Measurements from ENCODE around the gene MSANTD1. TPM values are rescaled to one million over a fixed set of nuclear protein-coding genes. Genes with fewer than 3 reads are reported as not detected.

Gene MSANTD1
- total and polyA plus RNA-seq, 9 donors, result 0.15 to 1.4 (median 0.87) TPM

- peak in 2 of 5 donors; percentile 12 to 23 for DNase-seq
- intact Hi-C loops (cut with DNase I), result no loop called here
Observed at GRCh38 chr4:3225936-3226335, 23.0 kb upstream of the MSANTD1 start.

GRCh38 chr4:3226467-3226866, 22.5 kb upstream of the MSANTD1 start:
- Histone ChIP-seq H3K27ac (no peak overlapping the region), H3K27me3 (no peaks in the 10 kb centered on the region), H3K4me3 (no peak overlapping the region), H3K4me1 (ENCODE audit: insufficient read depth) (no peaks in the 10 kb centered on the region), H3K9me3 (no peaks in the 10 kb centered on the region), H3K36me3 (no peaks in the 10 kb centered on the region)
- TF ChIP-seq POLR2A (IDR thresholded peaks at IDR 0.05), result no peak
- no peak for TF ChIP-seq CTCF (IDR thresholded peaks at IDR 0.05)
- no peak for TF ChIP-seq EP300 (IDR thresholded peaks at IDR 0.05)
- WGBS, 3 donors, result 79 to 81% (median 80%) methylated on average over 9 of the region's 9 CpGs
- peak in 2 of 5 donors; percentile 7 to 14 for DNase-seq
- intact Hi-C loops (cut with DNase I), result no loop called here

More at GRCh38 chr4:3225936-3226335, 23.0 kb upstream of the MSANTD1 start:
- H3K27me3 ChIP-seq, result no peaks in the 10 kb centered on the region
- no peaks in the 10 kb centered on the region for H3K9me3 ChIP-seq
- 52 to 69% (median 63%) methylated on average over 9 of the region's 9 CpGs for WGBS, 3 donors
- H3K4me1 ChIP-seq (ENCODE audit: insufficient read depth), result no peaks in the 10 kb centered on the region
- no peak for TF ChIP-seq CTCF (IDR thresholded peaks at IDR 0.05)
- no peak for TF ChIP-seq EP300 (IDR thresholded peaks at IDR 0.05)
- no peak for TF ChIP-seq POLR2A (IDR thresholded peaks at IDR 0.05)
- no peak overlapping the region for H3K4me3 ChIP-seq
- no peaks in the 10 kb centered on the region for H3K36me3 ChIP-seq
- no peak overlapping the region for H3K27ac ChIP-seq

- WGBS, 3 donors, result 86 to 88% (median 86%) methylated on average over 6 of the region's 6 CpGs
- no peak overlapping the region for H3K4me3 ChIP-seq
- no peaks in the 10 kb centered on the region for H3K9me3 ChIP-seq
- intact Hi-C loops (cut with DNase I), result no loop called here
- peak in 2 of 5 donors; percentile 8 to 17 for DNase-seq
- H3K36me3 ChIP-seq, result no peaks in the 10 kb centered on the region
- H3K27me3 ChIP-seq, result no peaks in the 10 kb centered on the region
- no peaks in the 10 kb centered on the region for H3K4me1 ChIP-seq (ENCODE audit: insufficient read depth)
- no peak for TF ChIP-seq POLR2A (IDR thresholded peaks at IDR 0.05)
- TF ChIP-seq EP300 (IDR thresholded peaks at IDR 0.05), result no peak
- TF ChIP-seq CTCF (IDR thresholded peaks at IDR 0.05), result no peak
- H3K27ac ChIP-seq, result no peak overlapping the region
Observed at GRCh38 chr4:3226944-3227343, 22.0 kb upstream of the MSANTD1 start.

- DNase-seq, result peak in 2 of 5 donors; percentile 22 to 35
- TF ChIP-seq EP300 (IDR thresholded peaks at IDR 0.05) (no peak), POLR2A (IDR thresholded peaks at IDR 0.05) (no peak), CTCF (IDR thresholded peaks at IDR 0.05) (no peak)
- H3K4me1 ChIP-seq (ENCODE audit: insufficient read depth), result no peaks in the 10 kb centered on the region
- intact Hi-C loops (cut with DNase I), result no loop called here
- WGBS, 3 donors, result 85 to 87% (median 86%) methylated on average over 23 of the region's 23 CpGs
- H3K27ac ChIP-seq, result no peak overlapping the region
- no peaks in the 10 kb centered on the region for H3K27me3 ChIP-seq
- no peaks in the 10 kb centered on the region for H3K9me3 ChIP-seq
- no peaks in the 10 kb centered on the region for H3K36me3 ChIP-seq
- no peak overlapping the region for H3K4me3 ChIP-seq
Observed at GRCh38 chr4:3227878-3228675, 20.9 kb upstream of the MSANTD1 start.

Measured in ovary (tissue), 9 donors.